H1 (cell line): ENCODE data around the gene RTF2. TPM values are rescaled to one million over a fixed set of nuclear protein-coding genes. Genes with fewer than 3 reads are reported as not detected.

Experiments
- CTCF ChIA-PET: fragments of 300-600 bp; sonication (Branson Sonifier 250); formaldehyde crosslinking; loops from one replicate; lab custom pipeline; 2021; ENCODE audit not compliant: partially characterized antibody; lab: Charles Lee
- POLR2A ChIA-PET: fragments of 300-600 bp; sonication (Branson Sonifier 250); formaldehyde crosslinking; loops from one replicate; lab custom pipeline; 2021; ENCODE audit warnings: inconsistent platforms; ENCODE audit not compliant: partially characterized antibody; lab: Charles Lee
- DNase-seq, 2 experiments: peaks; one replicate each; pipeline versions ENCODE4 v3.0.0 to v3.0.0-alpha.2; 2010 to 2022; ENCODE audit warnings: low spot score in 2 of 2, low read depth in 1 of 2, mixed read lengths in 1 of 2
- FAIRE-seq: peaks from 2 replicates; lab custom pipeline; 2011; peaks lifted over from hg19 to GRCh38; lab: Jason Lieb, UNC
- H2AFZ ChIP-seq: 2 replicates; pipeline ENCODE4 v1.8.1; 2012; ENCODE audit warnings: low read length, inconsistent platforms
- H2AK5ac ChIP-seq: 2 replicates; pipeline ENCODE4 v1.6.1; 2013; ENCODE audit warnings: low read depth, low read length
- H2BK120ac ChIP-seq: replicated peaks from 2 replicates; pipeline ENCODE3; 2013; ENCODE audit warnings: low read depth, low read length, inconsistent platforms
- H2BK12ac ChIP-seq: 2 replicates; pipeline ENCODE4 v1.6.1; 2013; ENCODE audit warnings: low read depth, low read length
- H2BK15ac ChIP-seq: 2 replicates; pipeline ENCODE4 v1.6.1; 2013; ENCODE audit warnings: low read length
- H2BK20ac ChIP-seq: 2 replicates; pipeline ENCODE4 v1.6.1; 2013; ENCODE audit warnings: low read length
- H2BK5ac ChIP-seq: 2 replicates; pipeline ENCODE4 v1.6.1; 2013; ENCODE audit warnings: low read depth, low read length
- H3K14ac ChIP-seq: 2 replicates; pipeline ENCODE4 v1.6.1; 2013; ENCODE audit warnings: inconsistent platforms; ENCODE audit not compliant: insufficient read length
- H3K18ac ChIP-seq: 2 replicates; pipeline ENCODE4 v1.6.1; 2013; ENCODE audit warnings: low read length; ENCODE audit errors: extremely low read depth
- H3K23ac ChIP-seq: 2 replicates; pipeline ENCODE4 v1.6.1; 2013; ENCODE audit warnings: inconsistent platforms; ENCODE audit not compliant: insufficient read length
- H3K23me2 ChIP-seq: 2 replicates; pipeline ENCODE4 v1.6.1; 2013; ENCODE audit warnings: low read depth, low read length
- H3K27ac ChIP-seq: 2 replicates; pipeline ENCODE4 v1.6.1; 2011; ENCODE audit warnings: low read depth, low read length, inconsistent platforms
- H3K27me3 ChIP-seq, 4 experiments: replicated peaks in 1 of 4; 1 replicate in 1 of 4; 2 replicates in 3 of 4; pipeline versions ENCODE4 v1.6.1 to v1.8.1; 2011 to 2013; ENCODE audit warnings: low read length in 3 of 4, mild to moderate bottlenecking in 3 of 4, inconsistent platforms in 2 of 4, mixed read lengths in 2 of 4, moderate library complexity in 1 of 4; ENCODE audit not compliant: control insufficient read depth in 3 of 4, insufficient read depth in 3 of 4; ENCODE audit errors: extremely low read depth in 1 of 4
- H3K36me3 ChIP-seq, 4 experiments: 2 replicates each; pipeline versions ENCODE4 v1.6.1 to v1.8.1; 2011 to 2013; ENCODE audit warnings: mild to moderate bottlenecking in 4 of 4, low read length in 3 of 4, moderate library complexity in 2 of 4, control low read depth in 1 of 4, inconsistent platforms in 1 of 4; ENCODE audit not compliant: insufficient read depth in 4 of 4, control insufficient read depth in 2 of 4
- H3K4ac ChIP-seq: replicated peaks from 2 replicates; pipeline ENCODE3; 2013; ENCODE audit warnings: low read length, low read depth, mixed read lengths, inconsistent platforms; ENCODE audit not compliant: insufficient read length
- H3K4me1 ChIP-seq, 4 experiments: replicated peaks in 1 of 4; 1 replicate in 1 of 4; 2 replicates in 3 of 4; pipeline versions ENCODE4 v1.6.1 to v1.8.1; 2011 to 2013; ENCODE audit warnings: low read length in 3 of 4, inconsistent platforms in 2 of 4, mixed read lengths in 1 of 4; ENCODE audit not compliant: insufficient read depth in 4 of 4, control insufficient read depth in 3 of 4
- H3K4me2 ChIP-seq, 2 experiments: 2 replicates each; pipeline versions ENCODE4 v1.6.1 to v1.8.1; 2011 to 2013; ENCODE audit warnings: low read depth in 2 of 2, low read length in 2 of 2, control low read depth in 1 of 2, inconsistent platforms in 1 of 2, mild to moderate bottlenecking in 1 of 2; ENCODE audit not compliant: insufficient read depth in 1 of 2
- H3K4me3 ChIP-seq, 4 experiments: fragments of 200-600, 300-600 bp in 1 of 4; sonication (generic), shearing (Covaris generic), sonication (Bioruptor Twin) in 1 of 4; 2 replicates each; pipeline versions ENCODE4 v1.5.1 to v1.8.1; 2011 to 2016; ENCODE audit warnings: low read length in 4 of 4, low read depth in 3 of 4, control low read depth in 2 of 4, inconsistent platforms in 2 of 4, mild to moderate bottlenecking in 2 of 4, mixed read lengths in 1 of 4, moderate library complexity in 1 of 4; ENCODE audit not compliant: insufficient read depth in 2 of 4; ENCODE audit errors: extremely low read depth in 1 of 4
- H3K56ac ChIP-seq: replicated peaks from 2 replicates; pipeline ENCODE3; 2013; ENCODE audit warnings: low read depth, mild to moderate bottlenecking, mixed read lengths, low read length, inconsistent platforms; ENCODE audit not compliant: insufficient read length
- H3K79me1 ChIP-seq: 2 replicates; pipeline ENCODE4 v1.6.1; 2013; ENCODE audit warnings: low read depth, low read length, control low read depth
- H3K79me2 ChIP-seq, 2 experiments: 2 replicates each; pipeline versions ENCODE4 v1.6.1 to v1.8.1; 2012 to 2013; ENCODE audit warnings: low read length in 2 of 2, mild to moderate bottlenecking in 2 of 2, inconsistent platforms in 1 of 2; ENCODE audit not compliant: insufficient read depth in 2 of 2, control insufficient read depth in 1 of 2
- H3K9ac ChIP-seq, 4 experiments: replicated peaks in 1 of 4; 1 replicate in 1 of 4; 2 replicates in 3 of 4; pipeline versions ENCODE4 v1.6.1 to v1.8.1; 2011 to 2013; ENCODE audit warnings: low read depth in 3 of 4, low read length in 3 of 4, control low read depth in 2 of 4, mild to moderate bottlenecking in 2 of 4, moderate library complexity in 2 of 4, inconsistent platforms in 1 of 4; ENCODE audit errors: extremely low read depth in 1 of 4
- H3K9me3 ChIP-seq, 2 experiments: 2 replicates each; pipeline versions ENCODE4 v1.6.1 to v1.8.1; 2012 to 2013; ENCODE audit warnings: mild to moderate bottlenecking in 2 of 2, moderate library complexity in 2 of 2, control low read depth in 1 of 2, inconsistent platforms in 1 of 2, low read depth in 1 of 2, low read length in 1 of 2, mixed read lengths in 1 of 2; ENCODE audit not compliant: insufficient read depth in 2 of 2
- H4K20me1 ChIP-seq, 2 experiments: replicated peaks in 1 of 2; 2 replicates each; pipeline versions ENCODE3 to v1.8.1; 2011 to 2013; ENCODE audit warnings: inconsistent platforms in 2 of 2, low read length in 2 of 2, mild to moderate bottlenecking in 1 of 2; ENCODE audit not compliant: insufficient read depth in 2 of 2, control insufficient read depth in 1 of 2
- H4K5ac ChIP-seq: 2 replicates; pipeline ENCODE4 v1.6.1; 2013; ENCODE audit warnings: low read length, low read depth, mixed read lengths, inconsistent platforms; ENCODE audit not compliant: insufficient read length
- H4K8ac ChIP-seq: 2 replicates; pipeline ENCODE4 v1.8.0; 2013; ENCODE audit warnings: mild to moderate bottlenecking, moderate library complexity, low read length, inconsistent platforms; ENCODE audit not compliant: insufficient read depth; ENCODE audit errors: extremely low read depth
- H4K91ac ChIP-seq: replicated peaks from 2 replicates; pipeline ENCODE3; 2013; ENCODE audit warnings: low read length, mixed read lengths, inconsistent platforms; ENCODE audit not compliant: insufficient read length
- KDM4A ChIP-seq: IDR thresholded peaks from one replicate; pipeline ENCODE4 v1.7.1; 2012; ENCODE audit warnings: low read depth, mild to moderate bottlenecking, moderate library complexity, low read length, inconsistent platforms; ENCODE audit not compliant: severe bottlenecking
- WGBS, 2 experiments: shearing (Covaris generic) in 1 of 2; methylation state at CpG; one replicate each; pipeline versions ENCODE4 v1.1.6 to v1.1.7; 2013 to 2015; ENCODE audit warnings: low lambda C conversion rate in 2 of 2, mixed read lengths in 2 of 2, inconsistent platforms in 1 of 2, low coverage in 1 of 2, missing lambda C conversion rate in 1 of 2; ENCODE audit not compliant: insufficient replicate concordance in 2 of 2, insufficient coverage in 1 of 2, insufficient read length in 1 of 2; ENCODE audit errors: extremely low coverage in 1 of 2, missing lambda C conversion rate in 1 of 2; 5-methylcytosine and 5-hydroxymethylcytosine counted together
- polyA plus RNA-seq, 7 experiments: library from polyadenylated mRNA; depleted of rRNA in 3 of 7; stranded (reverse) in 5 of 7; unstranded in 2 of 7; fragments of >200 nt in 5 of 7; fragments of 200-250 nt in 2 of 7; gene quantifications; 1 replicate in 5 of 7; 2 replicates in 1 of 7; 4 replicates in 1 of 7; pipeline versions ENCODE4 v1.2.1 to v1.2.3, GENCODE V29; 2011 to 2013; ENCODE audit warnings: missing spikeins in 2 of 7, mixed read lengths in 2 of 7
- total RNA-seq: library from RNA; stranded (reverse); fragmentation: NEBNext Ultra II Directional; extraction: Animal tissue kit (Norgen Biotek cat#: 25700); gene quantifications from 2 replicates; pipeline ENCODE4 v1.2.1, GENCODE V29; 2021

The RTF2 gene
- total and polyA plus RNA-seq, 2 of the 8 experiments (the other 6 are each of a cell fraction or from before 2014, with no cell fraction given), result 33.9 to 51.2 TPM

GRCh38 chr20:56420940-56421688 lies 47.3 kb upstream of the RTF2 start:
- no peak overlapping the region for H2BK120ac ChIP-seq
- no peak overlapping the region for H3K27ac ChIP-seq
- H3K4me2 ChIP-seq, result no peak overlapping the region
- H4K91ac ChIP-seq, result no peak overlapping the region
- no peak overlapping the region for H3K14ac ChIP-seq
- no peak overlapping the region for H2BK12ac ChIP-seq
- H2AK5ac ChIP-seq, result no peak overlapping the region
- H2BK5ac ChIP-seq, result no peak overlapping the region
- no peak overlapping the region for H4K8ac ChIP-seq
- no peak overlapping the region for H4K5ac ChIP-seq
- H3K9ac ChIP-seq, result no peak overlapping the region
- FAIRE-seq, result no peak
- no peak overlapping the region for H2BK20ac ChIP-seq
- H3K4me3 ChIP-seq, result no peak overlapping the region
- POLR2A ChIA-PET, result no interaction called here
- peaks cover 0 to 4% (median 1%) of the 10 kb centered on the region in 4 experiments; a peak in 4 of 7 replicates for H3K4me1 ChIP-seq
- H2BK15ac ChIP-seq, result no peak overlapping the region
- no peak overlapping the region for H2AFZ ChIP-seq
- H3K27me3 ChIP-seq, result peaks cover 0 to 1% (median 0%) of the 10 kb centered on the region in 4 experiments; a peak in 2 of 7 replicates
- H4K20me1 ChIP-seq, result peaks cover 0 to 2% of the 10 kb centered on the region in 2 experiments
- H3K79me2 ChIP-seq, result no peaks in the 10 kb centered on the region
- H3K56ac ChIP-seq, result no peak overlapping the region
- no peak overlapping the region for H3K18ac ChIP-seq
- no peak overlapping the region for H3K23ac ChIP-seq
- no peaks in the 10 kb centered on the region for H3K23me2 ChIP-seq
- no peaks in the 10 kb centered on the region for H3K79me1 ChIP-seq
- TF ChIP-seq KDM4A, result no peak
- H3K9me3 ChIP-seq, result no peaks in the 10 kb centered on the region
- 84% methylated on average over 11 of the region's 11 CpGs; no CpG with 5 or more reads in 1 of the 2 experiments for WGBS, 2 experiments
- CTCF ChIA-PET, result interaction anchor here (1.0 to 1.7 kb wide), 2 partner anchors 9 to 129 kb away, joined by 3 to 5 read pairs; no protein-coding TSS in a partner anchor
- no peak overlapping the region for H3K4ac ChIP-seq
- no peaks in the 10 kb centered on the region; a peak in 1 of 8 replicates for H3K36me3 ChIP-seq
- no peak for DNase-seq
